NCI-H2171 treated with DMSO at 0.1 percent for 48 hours (cell line): ENCODE data around the gene CHCHD6.

Source experiments
- DNase-seq: peaks from one replicate; lab custom pipeline; 2025; lab: John Stamatoyannopoulos, UW

The CHCHD6 gene

GRCh38 chr3:126895178-126896066 lies 191.4 kb downstream of the CHCHD6 start:
- no peak for DNase-seq

GRCh38 chr3:126896067-126896441 lies 192.0 kb downstream of the CHCHD6 start:
- no peak for DNase-seq

GRCh38 chr3:126896968-126897367 lies 192.9 kb downstream of the CHCHD6 start:
- DNase-seq: no peak

GRCh38 chr3:126897943-126898342 lies 193.9 kb downstream of the CHCHD6 start:
- no peak for DNase-seq

- DNase-seq: no peak
Observed at GRCh38 chr3:126900859-126901540, 197.0 kb downstream of the CHCHD6 start.

GRCh38 chr3:126901631-126902030 lies 197.6 kb downstream of the CHCHD6 start:
- no peak for DNase-seq

- DNase-seq: no peak
Observed at GRCh38 chr3:126903521-126903920, 199.5 kb downstream of the CHCHD6 start.

- no peak for DNase-seq
Observed at GRCh38 chr3:126907557-126907956, 203.5 kb downstream of the CHCHD6 start.

- no peak for DNase-seq
Observed at GRCh38 chr3:126908752-126909275, 204.8 kb downstream of the CHCHD6 start.

GRCh38 chr3:126910231-126910630 lies 206.2 kb downstream of the CHCHD6 start:
- DNase-seq: no peak

GRCh38 chr3:126911162-126912026 lies 207.4 kb downstream of the CHCHD6 start:
- DNase-seq: no peak

GRCh38 chr3:126912027-126912422 lies 208.0 kb downstream of the CHCHD6 start:
- DNase-seq: no peak

- DNase-seq: peak; percentile 79
Observed at GRCh38 chr3:126912491-126913195, 208.6 kb downstream of the CHCHD6 start.

- no peak for DNase-seq
Observed at GRCh38 chr3:126913524-126913923, 209.5 kb downstream of the CHCHD6 start.

GRCh38 chr3:126914226-126914625 lies 210.2 kb downstream of the CHCHD6 start:
- peak; percentile 84 for DNase-seq

- DNase-seq: no peak
Observed at GRCh38 chr3:126915015-126915414, 211.0 kb downstream of the CHCHD6 start.

- no peak for DNase-seq
Observed at GRCh38 chr3:126916546-126916945, 212.5 kb downstream of the CHCHD6 start.

- no peak for DNase-seq
Observed at GRCh38 chr3:126917232-126917804, 213.3 kb downstream of the CHCHD6 start.

GRCh38 chr3:126918355-126918821 lies 214.3 kb downstream of the CHCHD6 start:
- no peak for DNase-seq

- DNase-seq: no peak
Observed at GRCh38 chr3:126921085-126921824, 217.2 kb downstream of the CHCHD6 start.
